ENCODE results near the gene TADA1.

Gene TADA1

DNA sequence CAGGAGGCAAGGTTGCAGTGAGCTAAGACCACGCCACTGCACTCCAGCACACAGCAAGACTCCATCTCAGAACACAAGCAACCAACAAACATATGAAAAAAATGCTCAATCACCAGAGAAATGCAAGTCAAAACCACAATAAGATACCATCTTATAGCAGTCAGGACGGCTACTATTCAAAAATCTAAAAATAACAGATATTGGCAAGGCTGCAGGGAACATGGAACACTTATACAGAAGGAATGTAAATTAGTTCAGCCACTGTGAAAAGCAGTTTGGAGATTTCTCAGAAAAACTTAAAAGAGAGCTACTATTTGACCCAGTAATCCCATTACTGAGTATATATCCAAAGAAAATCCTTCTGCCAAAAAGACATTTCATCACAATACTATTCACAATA lies 64.4 kb downstream of the TADA1 start:
- H3K36me3 ChIP-seq (ENCODE audit: insufficient read depth, low read depth, low read length): no peaks in the 10 kb centered on the region
- H3K4me3 ChIP-seq (ENCODE audit: low read length): no peak overlapping the region
- H3K27ac ChIP-seq (ENCODE audit: low read length): no peak overlapping the region
- H3K4me1 ChIP-seq (ENCODE audit: insufficient read depth, low read length): no peaks in the 10 kb centered on the region
- no peak overlapping the region for H3K9ac ChIP-seq (ENCODE audit: low read depth, low read length)
- no peaks in the 10 kb centered on the region for H3K27me3 ChIP-seq (ENCODE audit: insufficient read depth, low read length)
- H3K9me3 ChIP-seq (ENCODE audit: insufficient read depth, low read depth, low read length): no peaks in the 10 kb centered on the region

DNA sequence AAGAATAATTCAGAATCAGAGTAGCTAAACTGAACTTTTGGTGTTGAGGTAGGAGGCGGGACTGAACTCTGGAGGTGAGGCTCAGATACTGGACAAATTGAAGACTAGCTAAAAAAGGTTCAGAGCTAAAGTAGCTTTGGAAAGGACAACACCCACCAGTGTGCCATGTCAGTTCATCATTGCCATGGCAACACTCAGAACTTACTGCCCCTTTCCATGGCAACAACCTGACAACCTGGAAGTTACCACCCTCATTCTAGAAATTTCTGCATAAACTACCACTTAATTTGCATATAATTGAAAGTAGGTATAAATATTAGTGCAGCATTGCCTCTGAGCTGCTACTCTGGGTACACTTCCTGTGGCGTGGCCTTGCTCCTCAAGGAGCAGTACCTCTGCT lies 67.1 kb downstream of the TADA1 start:
- no peaks in the 10 kb centered on the region for H3K27me3 ChIP-seq (ENCODE audit: insufficient read depth, low read length)
- H3K9ac ChIP-seq (ENCODE audit: low read depth, low read length): no peak overlapping the region
- H3K36me3 ChIP-seq (ENCODE audit: insufficient read depth, low read depth, low read length): no peaks in the 10 kb centered on the region
- no peaks in the 10 kb centered on the region for H3K9me3 ChIP-seq (ENCODE audit: insufficient read depth, low read depth, low read length)
- H3K4me3 ChIP-seq (ENCODE audit: low read length): no peak overlapping the region
- H3K4me1 ChIP-seq (ENCODE audit: insufficient read depth, low read length): no peaks in the 10 kb centered on the region
- no peak overlapping the region for H3K27ac ChIP-seq (ENCODE audit: low read length)
